Heart left ventricle (tissue), 16 donors: ENCODE results near the gene KRTAP4-7. TPM values are rescaled to one million over a fixed set of nuclear protein-coding genes. Genes with fewer than 3 reads are reported as not detected.
"Not testable (repeated sequence)": the region's sequence is repeated elsewhere in the genome, so short reads cannot be mapped to it uniquely, and the experiment has no call there.

Experiments
- ATAC-seq, 4 donors: fragments of 200-7000 bp; cut with Tn5 transposase; one replicate each; pipeline ENCODE4 v1.9.1; 2020 to 2022; ENCODE audit warnings: moderate library complexity in 4 of 4, mild to moderate bottlenecking in 3 of 4, moderate number of reproducible peaks in 1 of 4
- DNase-seq, 5 donors: peaks; one replicate each; pipeline ENCODE4 v3.0.0-alpha.2; 2020
- H3K27ac ChIP-seq, 12 donors: fragments of 200-600 bp; sonication (generic) in 4 of 12; one replicate each; pipeline versions ENCODE4 v1.5.0 to v1.8.0; 2016 to 2022; ENCODE audit warnings: mild to moderate bottlenecking in 2 of 12
- H3K27me3 ChIP-seq, 9 donors: fragments of 200-600 bp; sonication (generic) in 2 of 9; one replicate each; pipeline versions ENCODE4 v1.5.1 to v1.8.0; 2016 to 2022; ENCODE audit warnings: mild to moderate bottlenecking in 3 of 9
- H3K36me3 ChIP-seq, 9 donors: fragments of 200-600 bp; sonication (generic) in 2 of 9; one replicate each; pipeline versions ENCODE4 v1.5.0 to v1.8.0; 2018 to 2022; ENCODE audit warnings: mild to moderate bottlenecking in 2 of 9
- H3K4me1 ChIP-seq, 12 donors: fragments of 200-600 bp; sonication (generic) in 4 of 12; one replicate each; pipeline versions ENCODE4 v1.5.0 to v1.8.0; 2016 to 2022; ENCODE audit warnings: mild to moderate bottlenecking in 3 of 12
- H3K4me3 ChIP-seq, 12 donors: fragments of 200-600 bp; sonication (generic) in 4 of 12; one replicate each; pipeline versions ENCODE4 v1.5.0 to v1.8.0; 2017 to 2022; ENCODE audit warnings: mild to moderate bottlenecking in 9 of 12, moderate library complexity in 4 of 12
- H3K9me3 ChIP-seq, 12 donors: fragments of 200-600 bp; sonication (generic) in 4 of 12; one replicate each; pipeline versions ENCODE4 v1.5.0 to v1.8.0; 2016 to 2022; ENCODE audit warnings: mild to moderate bottlenecking in 1 of 12
- POLR2A ChIP-seq, 2 donors: fragments of 450-650 bp; IDR thresholded peaks; one replicate each; pipeline ENCODE4 v1.6.1; 2017; ENCODE audit warnings: antibody characterized with exemption in 2 of 2, mild to moderate bottlenecking in 2 of 2, moderate library complexity in 2 of 2
- WGBS, 4 donors: extraction: QIAGEN DNeasy Blood & Tissue Kit in 2 of 4; methylation state at CpG; one replicate each; pipeline versions ENCODE4 v1.1.5 to v1.1.7; 2013 to 2018; 5-methylcytosine and 5-hydroxymethylcytosine counted together
- intact Hi-C, 10 donors: fragments of 100-400 bp; cut with DNase I; formaldehyde crosslinking; loops; one replicate each; pipeline versions ENCODE4 v1.11.1 to v1.14.2; 2022
- polyA plus RNA-seq, 2 donors: library from polyadenylated mRNA; stranded (reverse); fragments of 200-250 nt; gene quantifications; one replicate each; pipeline ENCODE4 v1.2.3, GENCODE V29; 2013
- total RNA-seq, 9 donors: library from RNA; depleted of rRNA in 2 of 9; stranded (reverse); fragments of >200 nt in 2 of 9; fragmentation: NEBNext Ultra II Directional in 3 of 9; extraction: Animal tissue kit (Norgen Biotek cat#: 25700) in 3 of 9; gene quantifications; one replicate each; pipeline versions ENCODE4 v1.1.0 to v1.2.4, GENCODE V29; 2016 to 2023
- TF ChIP-seq, protein P1 (sequence below), 12 donors: fragments of 200-600 bp; sonication (generic) in 4 of 12; IDR thresholded peaks; one replicate each; pipeline versions ENCODE4 v1.5.0 to v1.8.0; 2018 to 2022; ENCODE audit warnings: antibody characterized with exemption in 12 of 12, mild to moderate bottlenecking in 5 of 12
- donor health status: ischemic (EF 13 %, LVEDD 7.1; RV severe dilation, severe dysfunction).
- donor health status: healthy with polysubstance abuse.
- donor health status: DM: no; HTN: yes; CAD: no.
- donor health status: DM: no; HTN: no; CAD: no.
- donor health status: ischemic (EF 25% LVEDD 6.9; RV normal size, moderate dysfunction).
- donor health status: ischemic (EF 25% LVEDD 5.7; RV mildly dilated, moderate dysfunction).
- donor health status: healthy.
- donor health status: DM: yes; HTN: yes; CAD: no.
- donor health status: ischemic (EF 35%, LVEDD 5.7; RV mildly dilated, moderate dysfunction).
- donor health status: nonischemic (EF 11% LVEDD 7.7; RV severe dilation, severe dysfunction).
- donor health status: DM: yes; HTN: yes; CAD: no.
- donor health status: PGD.
- donor health status: ischemic (EF 29% LVEDD 5.4; RV normal size, mild dysfunction).
- donor health status: nonischemic (EF 23%, LVEDD 6.1; RV moderate dilation, normal function).

KRTAP4-7 gene
- total and polyA plus RNA-seq, 11 donors: not detected

GRCh38 chr17:41061964-41062363, 22.0 kb upstream of the KRTAP4-7 start:
- no peaks in the 10 kb centered on the region for H3K4me1 ChIP-seq
- TF ChIP-seq, protein P1, sequence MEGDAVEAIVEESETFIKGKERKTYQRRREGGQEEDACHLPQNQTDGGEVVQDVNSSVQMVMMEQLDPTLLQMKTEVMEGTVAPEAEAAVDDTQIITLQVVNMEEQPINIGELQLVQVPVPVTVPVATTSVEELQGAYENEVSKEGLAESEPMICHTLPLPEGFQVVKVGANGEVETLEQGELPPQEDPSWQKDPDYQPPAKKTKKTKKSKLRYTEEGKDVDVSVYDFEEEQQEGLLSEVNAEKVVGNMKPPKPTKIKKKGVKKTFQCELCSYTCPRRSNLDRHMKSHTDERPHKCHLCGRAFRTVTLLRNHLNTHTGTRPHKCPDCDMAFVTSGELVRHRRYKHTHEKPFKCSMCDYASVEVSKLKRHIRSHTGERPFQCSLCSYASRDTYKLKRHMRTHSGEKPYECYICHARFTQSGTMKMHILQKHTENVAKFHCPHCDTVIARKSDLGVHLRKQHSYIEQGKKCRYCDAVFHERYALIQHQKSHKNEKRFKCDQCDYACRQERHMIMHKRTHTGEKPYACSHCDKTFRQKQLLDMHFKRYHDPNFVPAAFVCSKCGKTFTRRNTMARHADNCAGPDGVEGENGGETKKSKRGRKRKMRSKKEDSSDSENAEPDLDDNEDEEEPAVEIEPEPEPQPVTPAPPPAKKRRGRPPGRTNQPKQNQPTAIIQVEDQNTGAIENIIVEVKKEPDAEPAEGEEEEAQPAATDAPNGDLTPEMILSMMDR (IDR thresholded peaks at IDR 0.05): no peak
- H3K9me3 ChIP-seq: peaks cover 0 to 6% (median 0%) of the 10 kb centered on the region in 12 donors
- no peak for DNase-seq
- no peak for ATAC-seq
- H3K4me3 ChIP-seq: no peak overlapping the region
- H3K36me3 ChIP-seq: no peaks in the 10 kb centered on the region
- H3K27ac ChIP-seq: no peak overlapping the region
- 64 to 82% (median 73%) methylated on average over 1 of the region's 1 CpG for WGBS, 4 donors
- intact Hi-C loops: no loop called here
- H3K27me3 ChIP-seq: peaks cover 0 to 58% (median 27%) of the 10 kb centered on the region in 9 donors

DNA sequence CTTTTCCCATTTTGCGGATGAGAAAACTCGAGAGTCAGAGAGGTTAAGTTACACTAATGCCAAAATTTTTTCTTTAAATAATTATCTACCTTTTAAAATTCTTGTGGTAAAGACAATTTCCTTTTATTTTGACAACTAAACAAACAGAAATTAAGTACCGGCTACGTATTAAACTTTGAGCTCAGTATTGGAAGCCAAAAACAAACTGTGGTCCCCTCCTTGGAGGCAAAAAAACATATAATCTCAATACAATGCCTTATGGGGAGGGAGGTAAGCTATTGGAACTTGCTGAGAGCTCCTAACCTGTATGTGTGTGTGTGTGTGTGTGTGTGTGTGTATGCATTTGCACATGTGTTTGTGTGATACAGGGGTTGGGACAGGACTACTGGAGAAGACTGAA, 20.5 kb upstream of the KRTAP4-7 start:
- WGBS, 4 donors: 81 to 91% (median 85%) methylated on average over 4 of the region's 4 CpGs
- no peak for ATAC-seq
- H3K9me3 ChIP-seq: no peaks in the 10 kb centered on the region
- TF ChIP-seq, protein P1 (IDR thresholded peaks at IDR 0.05): no peak
- no peak for TF ChIP-seq POLR2A (IDR thresholded peaks at IDR 0.05)
- no peak for DNase-seq
- H3K27ac ChIP-seq: no peak overlapping the region
- H3K4me1 ChIP-seq: no peaks in the 10 kb centered on the region
- H3K36me3 ChIP-seq: no peaks in the 10 kb centered on the region
- H3K27me3 ChIP-seq: peaks cover 0 to 43% (median 17%) of the 10 kb centered on the region in 9 donors
- intact Hi-C loops: no loop called here
- no peak overlapping the region for H3K4me3 ChIP-seq

- intact Hi-C loops: no loop called here
- TF ChIP-seq POLR2A (IDR thresholded peaks at IDR 0.05): no peak
- Histone ChIP-seq H3K4me3 (no peak overlapping the region), H3K27ac (no peak overlapping the region), H3K27me3 (peaks cover 0 to 35% (median 10%) of the 10 kb centered on the region in 9 donors), H3K9me3 (no peaks in the 10 kb centered on the region), H3K4me1 (no peaks in the 10 kb centered on the region), H3K36me3 (no peaks in the 10 kb centered on the region)
- no peak for DNase-seq
- no peak for ATAC-seq
- WGBS, 4 donors: 74 to 90% (median 82%) methylated on average over 1 of the region's 1 CpG
These were observed 19.6 kb upstream of the KRTAP4-7 start for GRCh38 chr17:41064301-41064700.

- H3K4me3 ChIP-seq, H3K4me1 ChIP-seq, H3K9me3 ChIP-seq, H3K27ac ChIP-seq, DNase-seq, H3K36me3 ChIP-seq, intact Hi-C loops, ATAC-seq: not testable (repeated sequence)
- peaks cover 0 to 31% (median 8%) of the 10 kb centered on the region in 9 donors for H3K27me3 ChIP-seq
- WGBS, 4 donors: 57 to 68% (median 64%) methylated on average over 7 of the region's 16 CpGs
These were observed 18.8 kb upstream of the KRTAP4-7 start for GRCh38 chr17:41065016-41065689.

- Histone ChIP-seq H3K4me3 (no peak within 1 kb of the TSS), H3K27ac (no peak within 1 kb of the TSS), H3K4me1 (no peaks in the 10 kb centered on the region), H3K27me3 (peaks cover 0 to 22% (median 3%) of the 10 kb centered on the region in 9 donors), H3K9me3 (no peaks in the 10 kb centered on the region), H3K36me3 (no peaks in the 10 kb centered on the region)
- intact Hi-C loops: no loop called here
- WGBS, 4 donors: 78 to 96% (median 88%) methylated on average over 6 of the region's 6 CpGs
- ATAC-seq: no peak
- DNase-seq: no peak
- TF ChIP-seq, protein P1 (IDR thresholded peaks at IDR 0.05): no peak
- no peak for TF ChIP-seq POLR2A (IDR thresholded peaks at IDR 0.05)
These were observed 17.9 kb upstream of the KRTAP4-7 start, which contains the start of gene KRTAP2-4 for GRCh38 chr17:41065829-41066624. KRTAP2-4 (minus strand) TSS chr17:41065879; CDS start chr17:41065845, 34 bp downstream.
